Liver (tissue), 9 donors: ENCODE data around the gene ITGA7. TPM values are rescaled to one million over a fixed set of nuclear protein-coding genes. Genes with fewer than 3 reads are reported as not detected.

Experiments
- DNase-seq: peaks from one replicate; pipeline ENCODE4 v3.0.0-alpha.2; 2017; ENCODE audit warnings: low spot score
- H3K27ac ChIP-seq, 2 donors: one replicate each; pipeline ENCODE4 v1.7.0; 2013; ENCODE audit warnings: inconsistent platforms in 2 of 2, low read length in 2 of 2, control low read depth in 1 of 2, low read depth in 1 of 2, mild to moderate bottlenecking in 1 of 2
- H3K27me3 ChIP-seq, 4 donors: one replicate each; pipeline versions ENCODE4 v1.6.1 to v1.7.0; 2013; ENCODE audit warnings: low read length in 3 of 4, inconsistent platforms in 1 of 4, mild to moderate bottlenecking in 1 of 4, moderate library complexity in 1 of 4; ENCODE audit not compliant: control insufficient read depth in 4 of 4, insufficient read depth in 4 of 4
- H3K36me3 ChIP-seq, 4 donors: one replicate each; pipeline versions ENCODE4 v1.6.1 to v1.7.0; 2013; ENCODE audit warnings: low read length in 3 of 4, mild to moderate bottlenecking in 3 of 4, low read depth in 1 of 4, moderate library complexity in 1 of 4; ENCODE audit not compliant: control insufficient read depth in 4 of 4, insufficient read depth in 3 of 4
- H3K4me1 ChIP-seq, 4 donors: one replicate each; pipeline versions ENCODE4 v1.6.1 to v1.7.0; 2013; ENCODE audit warnings: low read length in 3 of 4, mild to moderate bottlenecking in 3 of 4, moderate library complexity in 1 of 4; ENCODE audit not compliant: control insufficient read depth in 4 of 4, insufficient read depth in 4 of 4
- H3K4me3 ChIP-seq, 3 donors: one replicate each; pipeline versions ENCODE4 v1.6.1 to v1.7.0; 2013; ENCODE audit warnings: low read length in 3 of 3, control low read depth in 1 of 3, low read depth in 1 of 3, mild to moderate bottlenecking in 1 of 3
- H3K9ac ChIP-seq, 2 donors: one replicate each; pipeline ENCODE4 v1.7.0; 2013; ENCODE audit warnings: low read length in 2 of 2, mild to moderate bottlenecking in 2 of 2, moderate library complexity in 2 of 2, control low read depth in 1 of 2, low read depth in 1 of 2
- H3K9me3 ChIP-seq, 4 donors: one replicate each; pipeline versions ENCODE4 v1.6.1 to v1.7.0; 2013; ENCODE audit warnings: low read length in 3 of 4; ENCODE audit not compliant: control insufficient read depth in 4 of 4
- FOXA2 ChIP-seq: IDR thresholded peaks from 2 replicates; pipeline ENCODE4 v1.6.1; 2016; ENCODE audit warnings: antibody characterized with exemption
- HNF4A ChIP-seq, 2 donors: conservative IDR thresholded peaks; 2 replicates each; pipeline ENCODE4 v1.6.1; 2016; ENCODE audit warnings: antibody characterized with exemption in 2 of 2, mild to moderate bottlenecking in 2 of 2
- JUND ChIP-seq, 2 donors: IDR thresholded peaks; 2 replicates each; pipeline ENCODE4 v1.6.1; 2016; ENCODE audit warnings: antibody characterized with exemption in 2 of 2
- NR2F2 ChIP-seq: IDR thresholded peaks from 2 replicates; pipeline ENCODE4 v1.6.1; 2016; ENCODE audit warnings: antibody characterized with exemption
- RAD21 ChIP-seq, 2 donors: IDR thresholded peaks; 2 replicates each; pipeline ENCODE4 v1.6.1; 2016; ENCODE audit warnings: antibody characterized with exemption in 2 of 2, mild to moderate bottlenecking in 2 of 2
- RXRA ChIP-seq, 2 donors: IDR thresholded peaks; 2 replicates each; pipeline ENCODE4 v1.6.1; 2017 to 2018; ENCODE audit warnings: antibody characterized with exemption in 2 of 2, mild to moderate bottlenecking in 1 of 2
- SP1 ChIP-seq: IDR thresholded peaks from 2 replicates; pipeline ENCODE4 v1.6.1; 2018; ENCODE audit warnings: antibody characterized with exemption, mild to moderate bottlenecking
- TAF1 ChIP-seq: conservative IDR thresholded peaks from 2 replicates; pipeline ENCODE4 v1.6.1; 2016; ENCODE audit warnings: antibody characterized with exemption, mild to moderate bottlenecking
- YY1 ChIP-seq: IDR thresholded peaks from 2 replicates; pipeline ENCODE4 v1.6.1; 2016; ENCODE audit warnings: antibody characterized with exemption, mild to moderate bottlenecking
- ZBTB33 ChIP-seq: IDR thresholded peaks from 2 replicates; pipeline ENCODE4 v1.6.1; 2016; ENCODE audit warnings: antibody characterized with exemption
- WGBS: extraction: QIAGEN DNeasy Blood & Tissue Kit; methylation state at CpG from one replicate; pipeline ENCODE4 v1.1.7; 2013; 5-methylcytosine and 5-hydroxymethylcytosine counted together
- polyA plus RNA-seq, 2 donors: library from polyadenylated mRNA; stranded (reverse) in 1 of 2; unstranded in 1 of 2; fragments of 200-250 nt in 1 of 2; fragments of >200 nt in 1 of 2; fragmentation: Nextera tagmentation in 1 of 2; extraction: Ambion mirVana in 1 of 2; gene quantifications; one replicate each; pipeline versions ENCODE4 v1.2.1 to v1.2.3, GENCODE V29; 2013 to 2015
- total RNA-seq, 2 donors: library from RNA; depleted of rRNA; stranded (reverse); fragments of >200 nt; gene quantifications; one replicate each; pipeline ENCODE4 v1.2.3, GENCODE V29; 2014
- TF ChIP-seq, protein P1 (sequence below): IDR thresholded peaks from 2 replicates; pipeline ENCODE4 v1.6.1; 2016; ENCODE audit warnings: antibody characterized with exemption
- TF ChIP-seq, protein P2 (sequence below): IDR thresholded peaks from 2 replicates; pipeline ENCODE4 v1.6.1; 2016; ENCODE audit warnings: antibody characterized with exemption, mild to moderate bottlenecking
- donor health status: healthy.
- donor health status: healthy.
- donor health status: healthy.
- donor health status: healthy.
- donor health status: healthy.

The ITGA7 gene
- total and polyA plus RNA-seq, 4 donors = 0.98 to 4.9 (median 3.3) TPM

GRCh38 chr12:55718015-55718414 is 10.3 kb upstream of the ITGA7 start (continued):
- TF ChIP-seq YY1 (no peak), FOXA2 (no peak), HNF4A (conservative IDR thresholded peaks at IDR 0.05) (no peak), RXRA (IDR thresholded peaks at IDR 0.05) (no peak)
- TF ChIP-seq, protein P1, sequence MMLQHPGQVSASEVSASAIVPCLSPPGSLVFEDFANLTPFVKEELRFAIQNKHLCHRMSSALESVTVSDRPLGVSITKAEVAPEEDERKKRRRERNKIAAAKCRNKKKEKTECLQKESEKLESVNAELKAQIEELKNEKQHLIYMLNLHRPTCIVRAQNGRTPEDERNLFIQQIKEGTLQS = no peak

DNA sequence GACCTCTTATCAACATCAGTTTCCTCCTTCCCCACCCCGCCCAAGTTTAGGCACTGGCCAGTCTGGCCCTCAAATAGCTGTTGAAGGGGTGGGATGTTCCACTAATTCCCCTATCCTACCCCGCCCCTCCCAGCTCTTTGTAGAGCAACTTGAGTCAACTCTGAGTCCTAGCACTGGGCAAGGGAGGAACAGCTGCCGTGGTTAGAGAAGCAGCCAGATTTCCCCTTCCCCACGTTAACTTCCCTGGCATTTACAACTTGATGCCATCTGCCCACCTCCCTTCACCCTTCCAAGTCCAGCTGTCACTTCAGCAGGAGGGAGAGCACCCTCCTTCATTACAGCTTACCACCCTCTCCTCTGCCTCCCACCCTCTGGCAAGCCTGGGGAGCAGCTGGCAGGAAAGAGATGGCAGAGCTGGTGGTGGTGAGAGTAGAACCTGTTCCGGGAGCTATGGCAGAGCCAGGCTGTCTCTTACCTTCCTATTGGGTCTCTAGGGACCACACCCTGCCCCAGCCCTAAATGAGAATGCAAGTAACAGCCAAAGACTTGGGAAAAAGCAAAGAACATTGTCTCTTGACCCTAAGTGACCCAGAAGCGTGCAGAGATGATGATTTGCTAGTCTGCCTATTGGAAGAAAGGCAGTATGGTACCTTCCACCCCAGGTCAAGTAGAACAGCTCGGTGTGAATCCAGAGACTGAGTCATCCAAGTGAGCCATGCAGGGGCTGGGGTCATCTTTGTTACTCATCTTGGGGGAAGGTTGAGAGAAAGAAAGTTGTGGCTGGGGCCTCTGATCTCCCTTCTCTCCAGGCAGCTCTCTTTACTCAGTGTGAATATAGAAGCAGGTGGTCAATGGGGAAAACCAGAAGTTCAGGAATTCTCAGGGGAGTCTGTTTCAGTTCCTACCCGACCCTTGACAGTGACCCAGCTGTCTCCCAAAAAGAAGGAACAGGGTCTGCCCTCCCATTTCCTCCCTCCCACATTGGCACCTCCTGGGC is 9.6 kb upstream of the ITGA7 start:
- 70% methylated on average over 8 of the region's 8 CpGs for WGBS
- Histone ChIP-seq H3K4me3 (peak overlapping the region; percentile 71 to 92 (median 84)), H3K9me3 (no peaks in the 10 kb centered on the region), H3K4me1 (peaks cover 21 to 66% (median 55%) of the 10 kb centered on the region in 4 donors), H3K27ac (peak overlapping the region; percentile 40 to 91), H3K27me3 (no peaks in the 10 kb centered on the region), H3K9ac (no peak overlapping the region), H3K36me3 (no peaks in the 10 kb centered on the region)
- DNase-seq = no peak
- no peak for TF ChIP-seq RAD21 (IDR thresholded peaks at IDR 0.05)
- no peak for TF ChIP-seq TAF1
- TF ChIP-seq, protein P2, sequence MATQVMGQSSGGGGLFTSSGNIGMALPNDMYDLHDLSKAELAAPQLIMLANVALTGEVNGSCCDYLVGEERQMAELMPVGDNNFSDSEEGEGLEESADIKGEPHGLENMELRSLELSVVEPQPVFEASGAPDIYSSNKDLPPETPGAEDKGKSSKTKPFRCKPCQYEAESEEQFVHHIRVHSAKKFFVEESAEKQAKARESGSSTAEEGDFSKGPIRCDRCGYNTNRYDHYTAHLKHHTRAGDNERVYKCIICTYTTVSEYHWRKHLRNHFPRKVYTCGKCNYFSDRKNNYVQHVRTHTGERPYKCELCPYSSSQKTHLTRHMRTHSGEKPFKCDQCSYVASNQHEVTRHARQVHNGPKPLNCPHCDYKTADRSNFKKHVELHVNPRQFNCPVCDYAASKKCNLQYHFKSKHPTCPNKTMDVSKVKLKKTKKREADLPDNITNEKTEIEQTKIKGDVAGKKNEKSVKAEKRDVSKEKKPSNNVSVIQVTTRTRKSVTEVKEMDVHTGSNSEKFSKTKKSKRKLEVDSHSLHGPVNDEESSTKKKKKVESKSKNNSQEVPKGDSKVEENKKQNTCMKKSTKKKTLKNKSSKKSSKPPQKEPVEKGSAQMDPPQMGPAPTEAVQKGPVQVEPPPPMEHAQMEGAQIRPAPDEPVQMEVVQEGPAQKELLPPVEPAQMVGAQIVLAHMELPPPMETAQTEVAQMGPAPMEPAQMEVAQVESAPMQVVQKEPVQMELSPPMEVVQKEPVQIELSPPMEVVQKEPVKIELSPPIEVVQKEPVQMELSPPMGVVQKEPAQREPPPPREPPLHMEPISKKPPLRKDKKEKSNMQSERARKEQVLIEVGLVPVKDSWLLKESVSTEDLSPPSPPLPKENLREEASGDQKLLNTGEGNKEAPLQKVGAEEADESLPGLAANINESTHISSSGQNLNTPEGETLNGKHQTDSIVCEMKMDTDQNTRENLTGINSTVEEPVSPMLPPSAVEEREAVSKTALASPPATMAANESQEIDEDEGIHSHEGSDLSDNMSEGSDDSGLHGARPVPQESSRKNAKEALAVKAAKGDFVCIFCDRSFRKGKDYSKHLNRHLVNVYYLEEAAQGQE = no peak
- no peak for TF ChIP-seq JUND (IDR thresholded peaks at IDR 0.05)
- TF ChIP-seq NR2F2 = no peak
- no peak for TF ChIP-seq ZBTB33
- TF ChIP-seq HNF4A (conservative IDR thresholded peaks at IDR 0.05) = no peak
- TF ChIP-seq YY1 = no peak
- TF ChIP-seq SP1 = no peak

DNA sequence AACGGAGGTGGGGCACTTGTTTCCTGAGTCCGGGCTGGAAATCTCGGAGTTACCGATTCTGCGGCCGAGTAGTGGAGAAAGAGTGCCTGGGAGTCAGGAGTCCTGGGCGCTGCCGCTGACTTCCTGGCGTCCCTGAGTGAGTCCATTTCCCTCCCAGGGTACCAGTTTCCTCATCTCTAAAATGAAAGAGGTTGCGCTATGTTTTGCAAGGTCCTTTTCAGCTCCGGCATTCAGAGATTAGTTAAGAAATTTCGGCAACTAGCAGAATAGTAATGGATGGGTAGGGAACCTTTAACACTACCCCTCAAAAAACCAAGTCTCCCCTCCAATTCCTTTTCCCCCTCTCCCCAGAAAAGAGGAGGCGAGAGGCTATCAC is 8.9 kb upstream of the ITGA7 start:
- no peaks in the 10 kb centered on the region for H3K36me3 ChIP-seq
- DNase-seq = no peak
- no peaks in the 10 kb centered on the region for H3K9me3 ChIP-seq
- no peak for TF ChIP-seq SP1
- H3K27me3 ChIP-seq = no peaks in the 10 kb centered on the region
- peaks cover 28 to 63% (median 52%) of the 10 kb centered on the region in 4 donors for H3K4me1 ChIP-seq
- H3K9ac ChIP-seq = peak overlapping the region in 1 of 2 donors; percentile 77
- H3K4me3 ChIP-seq = peak overlapping the region; percentile 71 to 92 (median 84)
- WGBS = 8% methylated on average over 13 of the region's 13 CpGs
- H3K27ac ChIP-seq = peak overlapping the region; percentile 91 to 93
